MM.1S (cell line): Measurements from ENCODE around the gene EMX1.
"Not testable (repeated sequence)": the region's sequence is repeated elsewhere in the genome, so short reads cannot be mapped to it uniquely, and the experiment has no call there.

Experiments used
- EZH2 ChIP-seq: fragments of 300-600 bp; sonication (generic); optimal IDR thresholded peaks from 2 replicates; pipeline ENCODE3; 2017; ENCODE audit warnings: low read depth, mild to moderate bottlenecking, antibody characterized with exemption, low read length, mixed read lengths
- EZH2phosphoT487 ChIP-seq: fragments of 300-600 bp; sonication (generic); IDR thresholded peaks from 2 replicates; pipeline ENCODE4 v1.6.1; 2018; ENCODE audit warnings: antibody characterized with exemption, low read length
- TF ChIP-seq, protein P1 (sequence below): fragments of 300-600 bp; sonication (generic); IDR thresholded peaks from 2 replicates; pipeline ENCODE4 v1.5.1; 2016; ENCODE audit warnings: antibody characterized with exemption, low read length, mixed read lengths

DNA sequence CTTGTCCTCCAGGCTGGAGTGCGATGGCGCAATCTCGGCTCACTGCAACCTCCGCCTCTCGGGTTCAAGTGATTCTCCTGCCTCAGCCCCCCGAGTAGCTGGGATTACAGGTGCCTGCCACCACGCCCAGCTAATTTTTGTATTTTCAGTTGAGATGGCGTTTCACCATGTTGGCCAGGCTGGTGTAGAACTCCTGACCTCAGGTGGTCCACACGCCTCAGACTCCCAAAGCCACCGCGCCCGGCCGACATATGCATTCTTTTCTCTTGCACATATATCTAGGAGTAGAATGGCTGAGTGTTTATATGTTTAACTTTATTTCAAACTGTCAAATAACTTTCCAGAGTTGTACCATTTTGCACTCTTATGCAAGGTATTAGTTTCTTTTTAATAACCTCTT is 9.9 kb upstream of the EMX1 start:
- TF ChIP-seq, protein P1, sequence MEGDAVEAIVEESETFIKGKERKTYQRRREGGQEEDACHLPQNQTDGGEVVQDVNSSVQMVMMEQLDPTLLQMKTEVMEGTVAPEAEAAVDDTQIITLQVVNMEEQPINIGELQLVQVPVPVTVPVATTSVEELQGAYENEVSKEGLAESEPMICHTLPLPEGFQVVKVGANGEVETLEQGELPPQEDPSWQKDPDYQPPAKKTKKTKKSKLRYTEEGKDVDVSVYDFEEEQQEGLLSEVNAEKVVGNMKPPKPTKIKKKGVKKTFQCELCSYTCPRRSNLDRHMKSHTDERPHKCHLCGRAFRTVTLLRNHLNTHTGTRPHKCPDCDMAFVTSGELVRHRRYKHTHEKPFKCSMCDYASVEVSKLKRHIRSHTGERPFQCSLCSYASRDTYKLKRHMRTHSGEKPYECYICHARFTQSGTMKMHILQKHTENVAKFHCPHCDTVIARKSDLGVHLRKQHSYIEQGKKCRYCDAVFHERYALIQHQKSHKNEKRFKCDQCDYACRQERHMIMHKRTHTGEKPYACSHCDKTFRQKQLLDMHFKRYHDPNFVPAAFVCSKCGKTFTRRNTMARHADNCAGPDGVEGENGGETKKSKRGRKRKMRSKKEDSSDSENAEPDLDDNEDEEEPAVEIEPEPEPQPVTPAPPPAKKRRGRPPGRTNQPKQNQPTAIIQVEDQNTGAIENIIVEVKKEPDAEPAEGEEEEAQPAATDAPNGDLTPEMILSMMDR: not testable (repeated sequence)
- TF ChIP-seq EZH2phosphoT487, EZH2: not testable (repeated sequence)
